Lung (tissue), 12 donors: Measurements from ENCODE around the gene DMPK. TPM values are rescaled to one million over a fixed set of nuclear protein-coding genes. Genes with fewer than 3 reads are reported as not detected.

Experiments used
- ATAC-seq: fragments of 200-7000 bp; cut with Tn5 transposase; one replicate; pipeline ENCODE4 v1.9.1; 2020; ENCODE audit warnings: moderate number of reproducible peaks; ENCODE audit not compliant: insufficient read depth, low FRiP score
- DNase-seq, 3 donors: peaks; one replicate each; pipeline ENCODE4 v3.0.0-alpha.2; 2013 to 2017
- H3K27ac ChIP-seq, 2 donors: one replicate each; pipeline ENCODE4 v1.5.1; 2013; ENCODE audit warnings: mild to moderate bottlenecking in 2 of 2, moderate library complexity in 2 of 2, control low read depth in 1 of 2, inconsistent platforms in 1 of 2, low read depth in 1 of 2, low read length in 1 of 2
- H3K27me3 ChIP-seq, 3 donors: one replicate each; pipeline ENCODE4 v1.5.1; 2013; ENCODE audit warnings: low read length in 2 of 3; ENCODE audit not compliant: control insufficient read depth in 3 of 3, insufficient read depth in 3 of 3
- H3K36me3 ChIP-seq, 4 donors: one replicate each; pipeline ENCODE4 v1.5.1; 2013; ENCODE audit warnings: low read length in 4 of 4, mild to moderate bottlenecking in 1 of 4, moderate library complexity in 1 of 4; ENCODE audit not compliant: control insufficient read depth in 4 of 4, insufficient read depth in 4 of 4
- H3K4me1 ChIP-seq, 5 donors: one replicate each; pipeline ENCODE4 v1.5.1; 2013; ENCODE audit warnings: low read length in 5 of 5, mild to moderate bottlenecking in 2 of 5, moderate library complexity in 1 of 5; ENCODE audit not compliant: control insufficient read depth in 5 of 5, insufficient read depth in 5 of 5
- H3K4me3 ChIP-seq: one replicate; pipeline ENCODE4 v1.5.1; 2013; ENCODE audit warnings: mild to moderate bottlenecking, control low read depth, moderate library complexity
- H3K9ac ChIP-seq, 2 donors: one replicate each; pipeline ENCODE4 v1.5.1; 2013; ENCODE audit warnings: low read length in 2 of 2, control low read depth in 1 of 2; ENCODE audit not compliant: insufficient read depth in 1 of 2
- H3K9me3 ChIP-seq, 4 donors: one replicate each; pipeline ENCODE4 v1.5.1; 2013; ENCODE audit warnings: low read length in 3 of 4, mild to moderate bottlenecking in 1 of 4, moderate library complexity in 1 of 4; ENCODE audit not compliant: control insufficient read depth in 4 of 4, insufficient read depth in 3 of 4
- WGBS, 2 donors: extraction: QIAGEN DNeasy Blood & Tissue Kit; methylation state at CpG; one replicate each; pipeline ENCODE4 v1.1.7; 2013; 5-methylcytosine and 5-hydroxymethylcytosine counted together
- polyA plus RNA-seq, 2 donors: library from polyadenylated mRNA; stranded (reverse); fragments of 200-250 nt; gene quantifications; one replicate each; pipeline ENCODE4 v1.2.1, GENCODE V29; 2013
- total RNA-seq, 2 donors: library from RNA; depleted of rRNA in 1 of 2; stranded (reverse); fragments of >200 nt in 1 of 2; gene quantifications; one replicate each; pipeline ENCODE4 v1.2.1, GENCODE V29; 2014 to 2021
- TF ChIP-seq, protein P1 (sequence below): IDR thresholded peaks from 2 replicates; pipeline ENCODE4 v1.5.1; 2012; ENCODE audit warnings: mild to moderate bottlenecking; ENCODE audit errors: control extremely low read depth, extremely low read depth
- donor health status: control.
- donor health status: control.
- donor health status: Bipolar disorder and iron deficiency.
- donor health status: healthy.
- donor health status: DM: yes; HTN: yes; CAD: no.

Gene DMPK
- total and polyA plus RNA-seq, 4 donors = 32.4 to 70.4 (median 40.4) TPM

DNA sequence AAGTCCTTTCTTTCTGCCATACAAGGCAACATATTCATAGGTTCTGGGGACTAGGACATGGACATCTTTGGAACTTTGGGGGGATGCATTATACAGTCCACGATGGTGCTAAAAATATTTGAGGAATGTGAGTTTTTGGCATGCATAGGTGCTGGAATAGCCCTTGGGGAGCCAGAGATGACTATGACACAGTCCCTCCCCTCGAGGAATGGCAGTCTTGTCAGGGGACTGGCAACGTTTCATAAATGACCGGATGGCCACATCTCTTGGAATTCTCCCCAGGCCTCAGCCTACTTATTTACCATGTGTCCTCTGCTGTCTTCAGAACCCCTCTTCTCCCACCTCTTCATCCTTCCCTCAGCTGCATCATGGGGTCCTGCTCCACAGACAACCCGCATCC is 35.4 kb downstream of the DMPK start:
- no peak overlapping the region for H3K9ac ChIP-seq
- H3K9me3 ChIP-seq = no peaks in the 10 kb centered on the region
- H3K27me3 ChIP-seq = no peaks in the 10 kb centered on the region
- no peak overlapping the region for H3K27ac ChIP-seq
- ATAC-seq (no peak), DNase-seq (no peak)
- 77 to 84% methylated on average over 5 of the region's 5 CpGs for WGBS, 2 donors
- H3K36me3 ChIP-seq = no peaks in the 10 kb centered on the region
- H3K4me3 ChIP-seq = no peak overlapping the region
- no peaks in the 10 kb centered on the region for H3K4me1 ChIP-seq
- TF ChIP-seq, protein P1, sequence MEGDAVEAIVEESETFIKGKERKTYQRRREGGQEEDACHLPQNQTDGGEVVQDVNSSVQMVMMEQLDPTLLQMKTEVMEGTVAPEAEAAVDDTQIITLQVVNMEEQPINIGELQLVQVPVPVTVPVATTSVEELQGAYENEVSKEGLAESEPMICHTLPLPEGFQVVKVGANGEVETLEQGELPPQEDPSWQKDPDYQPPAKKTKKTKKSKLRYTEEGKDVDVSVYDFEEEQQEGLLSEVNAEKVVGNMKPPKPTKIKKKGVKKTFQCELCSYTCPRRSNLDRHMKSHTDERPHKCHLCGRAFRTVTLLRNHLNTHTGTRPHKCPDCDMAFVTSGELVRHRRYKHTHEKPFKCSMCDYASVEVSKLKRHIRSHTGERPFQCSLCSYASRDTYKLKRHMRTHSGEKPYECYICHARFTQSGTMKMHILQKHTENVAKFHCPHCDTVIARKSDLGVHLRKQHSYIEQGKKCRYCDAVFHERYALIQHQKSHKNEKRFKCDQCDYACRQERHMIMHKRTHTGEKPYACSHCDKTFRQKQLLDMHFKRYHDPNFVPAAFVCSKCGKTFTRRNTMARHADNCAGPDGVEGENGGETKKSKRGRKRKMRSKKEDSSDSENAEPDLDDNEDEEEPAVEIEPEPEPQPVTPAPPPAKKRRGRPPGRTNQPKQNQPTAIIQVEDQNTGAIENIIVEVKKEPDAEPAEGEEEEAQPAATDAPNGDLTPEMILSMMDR = no peak

DNA sequence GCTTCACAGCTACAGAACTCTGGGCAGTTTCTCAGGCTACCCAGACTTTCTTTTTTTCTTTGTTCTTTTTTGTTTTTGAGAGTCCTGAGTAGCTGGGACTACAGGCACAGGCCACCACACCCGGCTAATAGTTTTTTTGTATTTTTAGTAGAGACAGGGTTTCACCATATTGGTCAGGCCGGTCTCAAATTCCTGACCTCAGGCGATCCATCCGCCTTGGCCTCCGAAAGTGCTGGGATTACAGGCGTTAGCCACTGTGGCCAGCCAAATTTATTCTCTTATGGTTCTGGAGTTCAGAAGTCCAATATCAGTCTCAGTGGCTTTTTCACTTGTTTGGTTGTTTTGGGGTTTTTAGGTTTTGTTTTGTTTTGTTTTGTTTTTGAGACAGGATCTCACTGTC is 36.7 kb downstream of the DMPK start:
- no peak overlapping the region for H3K27ac ChIP-seq
- no peaks in the 10 kb centered on the region for H3K9me3 ChIP-seq
- H3K27me3 ChIP-seq = no peaks in the 10 kb centered on the region
- no peak overlapping the region for H3K4me3 ChIP-seq
- DNase-seq (no peak), ATAC-seq (no peak)
- 90 to 91% methylated on average over 6 of the region's 6 CpGs for WGBS, 2 donors
- no peak overlapping the region for H3K9ac ChIP-seq
- no peaks in the 10 kb centered on the region for H3K36me3 ChIP-seq
- TF ChIP-seq, protein P1 = no peak
- no peaks in the 10 kb centered on the region for H3K4me1 ChIP-seq

DNA sequence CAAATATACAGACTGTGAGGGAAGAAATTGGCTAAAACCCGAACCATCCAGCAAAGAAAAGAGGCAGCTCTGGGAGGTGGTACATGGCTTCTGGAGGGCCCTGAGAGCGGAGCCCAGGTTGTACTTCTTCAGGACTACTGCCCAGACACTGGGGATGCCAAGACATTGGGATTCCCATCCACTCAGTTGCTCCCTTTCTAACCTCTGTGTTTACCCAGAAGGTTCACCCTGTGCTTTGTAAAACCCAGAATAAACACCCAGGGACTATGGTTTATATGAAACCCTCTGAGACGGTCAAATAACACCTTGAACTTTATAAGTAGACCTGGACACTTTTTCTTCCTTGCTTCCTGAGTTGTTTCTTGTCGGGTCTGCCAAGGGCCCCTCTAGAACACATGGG is 39.3 kb downstream of the DMPK start:
- H3K27me3 ChIP-seq = no peaks in the 10 kb centered on the region
- 69 to 74% methylated on average over 4 of the region's 4 CpGs for WGBS, 2 donors
- H3K27ac ChIP-seq = no peak overlapping the region
- TF ChIP-seq, protein P1 = no peak
- no peaks in the 10 kb centered on the region for H3K36me3 ChIP-seq
- DNase-seq (no peak), ATAC-seq (no peak)
- H3K4me1 ChIP-seq = no peaks in the 10 kb centered on the region
- no peaks in the 10 kb centered on the region for H3K9me3 ChIP-seq
- no peak overlapping the region for H3K4me3 ChIP-seq
- no peak overlapping the region for H3K9ac ChIP-seq
